ENCODE data around the gene PRKN.
A peak's percentile ranks its signal among the peaks of the same experiment; 100 is the strongest.

PRKN gene

DNA sequence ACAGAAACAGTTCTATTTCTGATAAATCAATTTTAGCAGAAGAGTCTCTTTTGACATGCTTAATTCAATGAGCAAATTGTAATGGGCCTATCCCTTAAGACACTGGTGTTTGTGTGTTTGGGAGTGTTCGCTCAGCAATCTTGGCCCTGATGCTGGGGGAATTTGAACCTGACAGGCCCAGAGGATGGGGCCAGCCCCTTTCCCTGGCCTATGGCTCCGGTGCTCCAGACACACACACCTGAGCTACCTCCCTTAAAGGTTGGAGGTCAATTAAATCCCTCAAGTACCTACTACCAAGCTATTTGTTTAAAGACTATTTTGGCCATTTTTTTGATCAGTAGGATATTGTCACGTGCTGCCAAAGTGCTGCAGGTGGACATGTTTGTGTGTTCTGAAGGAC is 549.3 kb downstream of the PRKN start:
- no peak overlapping the region for H3K27ac ChIP-seq
- TF ChIP-seq, protein P1, sequence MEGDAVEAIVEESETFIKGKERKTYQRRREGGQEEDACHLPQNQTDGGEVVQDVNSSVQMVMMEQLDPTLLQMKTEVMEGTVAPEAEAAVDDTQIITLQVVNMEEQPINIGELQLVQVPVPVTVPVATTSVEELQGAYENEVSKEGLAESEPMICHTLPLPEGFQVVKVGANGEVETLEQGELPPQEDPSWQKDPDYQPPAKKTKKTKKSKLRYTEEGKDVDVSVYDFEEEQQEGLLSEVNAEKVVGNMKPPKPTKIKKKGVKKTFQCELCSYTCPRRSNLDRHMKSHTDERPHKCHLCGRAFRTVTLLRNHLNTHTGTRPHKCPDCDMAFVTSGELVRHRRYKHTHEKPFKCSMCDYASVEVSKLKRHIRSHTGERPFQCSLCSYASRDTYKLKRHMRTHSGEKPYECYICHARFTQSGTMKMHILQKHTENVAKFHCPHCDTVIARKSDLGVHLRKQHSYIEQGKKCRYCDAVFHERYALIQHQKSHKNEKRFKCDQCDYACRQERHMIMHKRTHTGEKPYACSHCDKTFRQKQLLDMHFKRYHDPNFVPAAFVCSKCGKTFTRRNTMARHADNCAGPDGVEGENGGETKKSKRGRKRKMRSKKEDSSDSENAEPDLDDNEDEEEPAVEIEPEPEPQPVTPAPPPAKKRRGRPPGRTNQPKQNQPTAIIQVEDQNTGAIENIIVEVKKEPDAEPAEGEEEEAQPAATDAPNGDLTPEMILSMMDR (conservative IDR thresholded peaks at IDR 0.05), result no peak

DNA sequence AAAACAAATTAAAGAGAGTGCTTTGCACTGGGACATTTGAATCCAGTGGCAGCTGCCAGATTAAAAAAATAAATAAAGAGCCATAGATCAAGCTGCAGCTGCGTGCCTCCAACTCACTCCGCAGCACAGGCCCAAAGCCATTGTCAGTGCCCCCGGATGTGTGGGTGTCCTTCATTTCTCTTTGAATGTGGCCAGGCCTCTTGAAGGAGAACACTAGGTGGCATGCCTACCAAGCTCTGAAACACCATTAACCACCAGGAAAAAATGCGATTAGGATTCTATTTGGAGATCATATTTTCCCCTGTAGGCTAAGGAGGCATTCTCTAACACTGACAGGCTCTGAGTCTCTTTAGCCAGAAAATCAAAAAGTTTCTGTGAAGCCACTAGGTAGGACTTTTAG is 549.8 kb downstream of the PRKN start:
- TF ChIP-seq, protein P1 (conservative IDR thresholded peaks at IDR 0.05), result peak; percentile 61
- H3K27ac ChIP-seq, result no peak overlapping the region

DNA sequence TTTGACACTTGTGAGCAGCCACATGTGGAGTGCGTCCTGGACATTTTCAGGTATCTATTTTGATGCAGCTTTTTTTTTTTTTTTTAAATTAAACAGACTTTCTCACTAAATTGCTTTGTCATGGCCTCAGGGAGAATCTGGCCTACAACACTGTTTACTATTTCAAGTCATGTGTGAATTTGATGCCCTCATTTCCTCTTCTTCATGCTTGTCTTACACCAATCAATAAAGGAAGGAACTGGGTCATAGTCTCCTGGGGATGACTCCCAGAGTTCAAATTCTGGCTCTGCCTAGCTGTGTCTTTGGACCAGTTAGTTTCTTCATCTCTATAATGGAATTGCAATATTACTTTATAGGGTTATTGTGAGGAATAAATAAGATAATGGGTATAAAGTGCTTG is 554.1 kb downstream of the PRKN start:
- TF ChIP-seq, protein P1 (conservative IDR thresholded peaks at IDR 0.05), result no peak
- H3K27ac ChIP-seq, result no peak overlapping the region

DNA sequence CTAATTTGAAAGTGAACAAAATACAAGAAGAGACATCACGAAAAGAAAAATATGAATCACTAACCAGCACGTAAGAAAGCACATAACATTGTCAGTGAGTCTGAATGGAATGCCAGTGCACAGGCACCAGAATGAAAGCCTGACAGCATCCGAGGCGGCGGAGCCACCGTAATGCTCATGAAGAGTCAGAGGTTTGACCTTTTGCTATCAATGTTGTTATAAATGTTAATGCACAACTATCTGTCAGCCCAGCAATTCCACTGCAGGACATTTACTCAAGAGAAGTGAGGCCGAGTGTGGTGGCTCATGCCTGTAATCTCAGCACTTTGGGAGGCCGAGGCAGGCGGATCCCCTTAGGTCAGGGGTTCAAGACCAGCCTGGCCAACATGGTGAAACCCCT is 562.1 kb downstream of the PRKN start:
- TF ChIP-seq, protein P1 (conservative IDR thresholded peaks at IDR 0.05), result no peak
- no peak overlapping the region for H3K27ac ChIP-seq

DNA sequence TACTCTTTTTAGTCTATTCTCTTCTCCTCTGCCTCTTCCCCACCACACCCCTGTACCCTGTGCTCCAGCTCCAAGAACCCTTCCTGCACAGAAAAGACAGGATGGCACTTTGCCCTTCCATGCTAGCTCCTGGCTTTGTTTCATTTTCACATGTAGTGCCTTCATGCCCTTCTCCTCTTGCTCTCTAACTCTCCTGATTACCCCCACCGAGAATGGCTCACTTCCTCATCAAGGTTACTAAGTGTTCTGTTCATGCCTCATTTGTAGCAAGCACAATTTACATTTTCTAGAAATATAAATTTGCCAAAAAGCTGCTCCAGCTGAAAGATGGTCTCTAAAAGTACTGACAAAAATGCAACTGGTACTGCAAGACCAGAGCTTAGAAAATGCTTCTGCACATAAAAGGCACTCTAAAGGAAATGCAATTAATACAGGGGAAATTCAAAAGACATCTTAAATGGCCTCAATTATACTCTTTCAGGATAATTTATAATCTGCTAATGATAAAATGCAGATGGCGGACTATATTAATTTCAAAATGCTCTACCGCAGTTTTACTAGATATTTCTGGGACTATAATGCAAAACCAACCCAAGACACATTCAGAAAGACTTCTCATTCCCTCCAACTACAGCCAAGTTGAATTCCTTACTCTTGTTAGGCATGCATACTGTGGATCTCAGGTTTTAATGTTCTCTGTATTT is 570.2 kb downstream of the PRKN start:
- no peak overlapping the region for H3K27ac ChIP-seq
- TF ChIP-seq, protein P1 (conservative IDR thresholded peaks at IDR 0.05), result no peak

DNA sequence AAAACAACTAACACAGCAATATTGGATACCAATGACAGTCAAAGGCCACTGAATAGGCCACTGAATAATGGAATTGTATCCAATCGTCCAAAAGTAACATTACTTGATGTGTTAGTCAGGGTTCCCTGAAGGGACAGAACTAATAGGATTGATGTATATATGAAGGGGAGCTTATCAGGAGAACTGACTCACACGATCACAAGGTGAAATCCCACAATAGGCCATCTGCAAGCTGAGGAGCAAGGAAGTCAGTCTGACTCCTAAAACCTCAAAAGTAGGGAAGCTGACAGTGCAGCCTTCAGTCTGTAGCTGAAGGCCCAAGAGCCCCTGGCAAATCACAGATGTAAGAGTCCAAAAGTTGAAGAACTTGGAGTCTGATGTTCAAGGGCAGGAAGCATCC is 571.4 kb downstream of the PRKN start:
- H3K27ac ChIP-seq, result no peak overlapping the region
- TF ChIP-seq, protein P1 (conservative IDR thresholded peaks at IDR 0.05), result no peak

DNA sequence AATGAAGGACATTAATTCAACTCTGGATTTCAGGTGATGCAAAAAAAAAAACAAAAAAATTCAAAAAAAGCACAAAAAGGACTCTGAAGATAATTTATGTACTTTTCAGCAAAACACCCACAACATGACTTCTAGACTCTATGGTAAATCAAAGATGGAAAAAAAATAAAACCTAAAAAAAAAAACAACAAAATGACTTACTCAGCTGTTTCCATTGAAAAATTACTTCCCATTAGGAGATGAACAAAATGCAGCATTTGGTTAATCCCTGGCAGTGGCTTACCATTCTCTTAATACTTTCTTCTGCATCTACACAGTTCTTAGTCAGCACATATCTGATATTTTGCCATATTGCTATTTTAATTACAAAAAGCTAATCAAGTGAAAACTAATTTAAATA is 572.6 kb downstream of the PRKN start:
- TF ChIP-seq, protein P1 (conservative IDR thresholded peaks at IDR 0.05), result no peak
- no peak overlapping the region for H3K27ac ChIP-seq

Data from VCaP (cell line).